ENCODE results near the gene DNAJC17.

DNA sequence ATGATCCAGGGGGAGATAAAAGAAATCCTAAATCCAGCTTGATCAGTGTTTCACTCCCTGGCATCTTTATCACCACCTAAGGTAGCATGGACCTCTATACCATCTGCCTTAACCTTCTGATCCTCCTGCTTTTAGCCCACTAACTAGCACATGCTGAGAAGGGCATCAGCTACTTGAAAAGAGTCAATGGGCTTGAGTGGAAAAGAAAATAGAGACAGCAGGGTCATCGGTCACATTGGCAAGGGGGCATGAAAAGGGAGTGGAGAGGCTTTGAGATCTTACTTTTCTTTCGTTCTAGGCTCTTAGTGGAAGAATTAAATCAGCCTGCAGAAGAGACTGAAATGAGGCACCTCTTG is 623 bp downstream of the DNAJC17 start:
- TF ChIP-seq, protein P1, sequence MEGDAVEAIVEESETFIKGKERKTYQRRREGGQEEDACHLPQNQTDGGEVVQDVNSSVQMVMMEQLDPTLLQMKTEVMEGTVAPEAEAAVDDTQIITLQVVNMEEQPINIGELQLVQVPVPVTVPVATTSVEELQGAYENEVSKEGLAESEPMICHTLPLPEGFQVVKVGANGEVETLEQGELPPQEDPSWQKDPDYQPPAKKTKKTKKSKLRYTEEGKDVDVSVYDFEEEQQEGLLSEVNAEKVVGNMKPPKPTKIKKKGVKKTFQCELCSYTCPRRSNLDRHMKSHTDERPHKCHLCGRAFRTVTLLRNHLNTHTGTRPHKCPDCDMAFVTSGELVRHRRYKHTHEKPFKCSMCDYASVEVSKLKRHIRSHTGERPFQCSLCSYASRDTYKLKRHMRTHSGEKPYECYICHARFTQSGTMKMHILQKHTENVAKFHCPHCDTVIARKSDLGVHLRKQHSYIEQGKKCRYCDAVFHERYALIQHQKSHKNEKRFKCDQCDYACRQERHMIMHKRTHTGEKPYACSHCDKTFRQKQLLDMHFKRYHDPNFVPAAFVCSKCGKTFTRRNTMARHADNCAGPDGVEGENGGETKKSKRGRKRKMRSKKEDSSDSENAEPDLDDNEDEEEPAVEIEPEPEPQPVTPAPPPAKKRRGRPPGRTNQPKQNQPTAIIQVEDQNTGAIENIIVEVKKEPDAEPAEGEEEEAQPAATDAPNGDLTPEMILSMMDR (IDR thresholded peaks at IDR 0.05; ENCODE audit: low read length) = no peak
- no peak for TF ChIP-seq EZH2 (IDR thresholded peaks at IDR 0.05; ENCODE audit: borderline replicate concordance, low read length)

Data from OCI-LY1 (cell line).